ENCODE data around the gene HSPA12A.

DNA sequence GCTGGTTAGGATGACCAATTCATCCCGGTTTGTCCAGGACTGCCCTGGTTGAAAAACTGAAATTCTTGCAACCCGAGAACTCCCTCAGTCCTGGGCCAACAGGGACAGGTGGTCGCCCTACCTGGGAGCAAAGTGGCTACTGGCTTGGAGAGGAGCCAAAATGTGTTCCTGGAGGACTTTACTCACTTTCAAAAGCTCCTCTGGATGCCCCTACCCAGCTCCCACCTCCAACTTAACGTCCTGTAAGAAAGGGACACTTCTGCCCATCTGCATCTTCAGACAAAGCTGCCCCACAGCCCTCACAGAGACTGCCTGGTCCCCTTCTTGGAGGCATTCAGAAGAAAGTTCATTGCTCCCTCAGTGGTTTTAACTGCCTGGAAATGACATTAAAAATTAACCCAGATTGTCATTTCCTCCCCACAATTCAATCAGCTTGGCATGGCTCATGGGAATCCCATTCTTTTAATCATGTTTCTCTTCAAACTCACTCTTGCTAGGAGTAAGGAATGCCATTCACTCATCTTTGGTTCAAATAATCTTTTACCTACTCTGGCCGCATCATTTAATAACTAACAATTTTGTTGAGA lies 24.0 kb upstream of the HSPA12A start:
- TF ChIP-seq, protein P1, sequence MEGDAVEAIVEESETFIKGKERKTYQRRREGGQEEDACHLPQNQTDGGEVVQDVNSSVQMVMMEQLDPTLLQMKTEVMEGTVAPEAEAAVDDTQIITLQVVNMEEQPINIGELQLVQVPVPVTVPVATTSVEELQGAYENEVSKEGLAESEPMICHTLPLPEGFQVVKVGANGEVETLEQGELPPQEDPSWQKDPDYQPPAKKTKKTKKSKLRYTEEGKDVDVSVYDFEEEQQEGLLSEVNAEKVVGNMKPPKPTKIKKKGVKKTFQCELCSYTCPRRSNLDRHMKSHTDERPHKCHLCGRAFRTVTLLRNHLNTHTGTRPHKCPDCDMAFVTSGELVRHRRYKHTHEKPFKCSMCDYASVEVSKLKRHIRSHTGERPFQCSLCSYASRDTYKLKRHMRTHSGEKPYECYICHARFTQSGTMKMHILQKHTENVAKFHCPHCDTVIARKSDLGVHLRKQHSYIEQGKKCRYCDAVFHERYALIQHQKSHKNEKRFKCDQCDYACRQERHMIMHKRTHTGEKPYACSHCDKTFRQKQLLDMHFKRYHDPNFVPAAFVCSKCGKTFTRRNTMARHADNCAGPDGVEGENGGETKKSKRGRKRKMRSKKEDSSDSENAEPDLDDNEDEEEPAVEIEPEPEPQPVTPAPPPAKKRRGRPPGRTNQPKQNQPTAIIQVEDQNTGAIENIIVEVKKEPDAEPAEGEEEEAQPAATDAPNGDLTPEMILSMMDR (IDR thresholded peaks at IDR 0.05; ENCODE audit: low read length): no peak
- no peak for TF ChIP-seq EZH2 (optimal IDR thresholded peaks at IDR 0.05; ENCODE audit: low read depth, low read length)

Measured in MM.1S (cell line).